IPS-NIHi7 (cell line): ENCODE data around the gene SMARCC2.
A peak's percentile ranks its signal among the peaks of the same experiment; 100 is the strongest.
"Not testable (repeated sequence)": the region's sequence is repeated elsewhere in the genome, so short reads cannot be mapped to it uniquely, and the experiment has no call there.

Experiments used
- DNase-seq: peaks from one replicate; pipeline ENCODE4 v3.0.0; 2012; ENCODE audit warnings: mixed read lengths; ENCODE audit errors: extremely low spot score

The SMARCC2 gene

GRCh38 chr12:56163533-56164344, 25.5 kb downstream of the SMARCC2 start:
- DNase-seq = no peak

GRCh38 chr12:56162468-56163290, 26.6 kb downstream of the SMARCC2 start:
- no peak for DNase-seq

GRCh38 chr12:56161690-56162351, 27.5 kb downstream of the SMARCC2 start:
- no peak for DNase-seq

GRCh38 chr12:56160894-56161689, 28.2 kb downstream of the SMARCC2 start:
- no peak for DNase-seq

GRCh38 chr12:56160193-56160763, 29.0 kb downstream of the SMARCC2 start:
- no peak for DNase-seq

GRCh38 chr12:56159482-56160192, 29.6 kb downstream of the SMARCC2 start:
- DNase-seq = no peak

GRCh38 chr12:56158926-56159461, 30.3 kb downstream of the SMARCC2 start:
- DNase-seq = peak; percentile 72

- DNase-seq = peak; percentile 91
Measured at GRCh38 chr12:56158029-56158925, 31.0 kb downstream of the SMARCC2 start, which contains the start of gene MYL6. TSS of gene MYL6 (plus strand) at chr12:56158359. CDS start at chr12:56158402, 43 bp downstream.

GRCh38 chr12:56157201-56158028, 31.9 kb downstream of the SMARCC2 start:
- peak; percentile 35 for DNase-seq

GRCh38 chr12:56156464-56157200, 32.7 kb downstream of the SMARCC2 start:
- not testable (repeated sequence) for DNase-seq

GRCh38 chr12:56155256-56155845, 33.9 kb downstream of the SMARCC2 start:
- no peak for DNase-seq

GRCh38 chr12:56154818-56155217, 34.5 kb downstream of the SMARCC2 start:
- DNase-seq = no peak

GRCh38 chr12:56154246-56154771, 35.0 kb downstream of the SMARCC2 start:
- DNase-seq = no peak

GRCh38 chr12:56153678-56154065, 35.6 kb downstream of the SMARCC2 start:
- no peak for DNase-seq

GRCh38 chr12:56152756-56153677, 36.3 kb downstream of the SMARCC2 start:
- no peak for DNase-seq
